ENCODE results near the gene FARS2.

DNA sequence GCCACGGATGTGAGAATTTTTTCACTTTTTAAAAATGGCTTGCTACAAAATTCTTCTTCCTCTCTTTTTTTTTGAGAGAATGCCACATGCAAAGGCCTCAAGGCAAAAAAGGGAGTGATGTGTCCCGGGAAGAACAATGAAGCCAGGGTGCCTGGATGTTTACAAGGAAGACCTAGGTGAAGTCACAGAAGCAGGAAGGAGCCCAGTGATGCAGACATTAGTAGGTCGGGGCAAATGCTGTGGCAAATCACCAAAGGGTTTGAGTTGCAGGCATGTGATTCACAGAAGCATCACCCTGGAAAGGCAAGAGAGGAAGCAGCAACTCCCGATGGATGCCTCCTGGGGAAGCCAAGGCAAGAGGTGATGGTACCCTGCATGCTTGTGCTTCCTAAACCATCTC is 46.8 kb downstream of the FARS2 start:
- no peak for TF ChIP-seq ELF1 (CRISPR knock-in tag; IDR thresholded peaks at IDR 0.05)
- TF ChIP-seq, protein P1, sequence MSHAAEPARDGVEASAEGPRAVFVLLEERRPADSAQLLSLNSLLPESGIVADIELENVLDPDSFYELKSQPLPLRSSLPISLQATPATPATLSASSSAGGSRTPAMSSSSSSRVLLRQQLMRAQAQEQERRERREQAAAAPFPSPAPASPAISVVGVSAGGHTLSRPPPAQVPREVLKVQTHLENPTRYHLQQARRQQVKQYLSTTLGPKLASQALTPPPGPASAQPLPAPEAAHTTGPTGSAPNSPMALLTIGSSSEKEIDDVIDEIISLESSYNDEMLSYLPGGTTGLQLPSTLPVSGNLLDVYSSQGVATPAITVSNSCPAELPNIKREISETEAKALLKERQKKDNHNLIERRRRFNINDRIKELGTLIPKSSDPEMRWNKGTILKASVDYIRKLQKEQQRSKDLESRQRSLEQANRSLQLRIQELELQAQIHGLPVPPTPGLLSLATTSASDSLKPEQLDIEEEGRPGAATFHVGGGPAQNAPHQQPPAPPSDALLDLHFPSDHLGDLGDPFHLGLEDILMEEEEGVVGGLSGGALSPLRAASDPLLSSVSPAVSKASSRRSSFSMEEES (CRISPR knock-in tag; IDR thresholded peaks at IDR 0.05), result no peak
- TF ChIP-seq PHF8 (CRISPR knock-in tag; IDR thresholded peaks at IDR 0.05), result no peak
- no peak for TF ChIP-seq POLR2A (IDR thresholded peaks at IDR 0.05; ENCODE audit: insufficient read depth in 1 of 2, low read depth in 2 of 2, low read length in 2 of 2)
- TF ChIP-seq YY1 (IDR thresholded peaks at IDR 0.05; ENCODE audit: insufficient read depth, insufficient replicate concordance, low read depth, low read length), result no peak
- no peak for TF ChIP-seq POLR2G (IDR thresholded peaks at IDR 0.05; ENCODE audit: low read depth, low read length)
- TF ChIP-seq FIP1L1 (IDR thresholded peaks at IDR 0.05; ENCODE audit: borderline replicate concordance, insufficient read depth, low read depth, low read length), result no peak
- TF ChIP-seq U2AF2 (IDR thresholded peaks at IDR 0.05; ENCODE audit: low read depth, low read length), result no peak
- TF ChIP-seq, protein P2, sequence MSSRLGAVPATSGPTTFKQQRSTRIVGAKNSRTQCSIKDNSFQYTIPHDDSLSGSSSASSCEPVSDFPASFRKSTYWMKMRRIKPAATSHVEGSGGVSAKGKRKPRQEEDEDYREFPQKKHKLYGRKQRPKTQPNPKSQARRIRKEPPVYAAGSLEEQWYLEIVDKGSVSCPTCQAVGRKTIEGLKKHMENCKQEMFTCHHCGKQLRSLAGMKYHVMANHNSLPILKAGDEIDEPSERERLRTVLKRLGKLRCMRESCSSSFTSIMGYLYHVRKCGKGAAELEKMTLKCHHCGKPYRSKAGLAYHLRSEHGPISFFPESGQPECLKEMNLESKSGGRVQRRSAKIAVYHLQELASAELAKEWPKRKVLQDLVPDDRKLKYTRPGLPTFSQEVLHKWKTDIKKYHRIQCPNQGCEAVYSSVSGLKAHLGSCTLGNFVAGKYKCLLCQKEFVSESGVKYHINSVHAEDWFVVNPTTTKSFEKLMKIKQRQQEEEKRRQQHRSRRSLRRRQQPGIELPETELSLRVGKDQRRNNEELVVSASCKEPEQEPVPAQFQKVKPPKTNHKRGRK (CRISPR knock-in tag; IDR thresholded peaks at IDR 0.05), result no peak
- TF ChIP-seq, protein P3, sequence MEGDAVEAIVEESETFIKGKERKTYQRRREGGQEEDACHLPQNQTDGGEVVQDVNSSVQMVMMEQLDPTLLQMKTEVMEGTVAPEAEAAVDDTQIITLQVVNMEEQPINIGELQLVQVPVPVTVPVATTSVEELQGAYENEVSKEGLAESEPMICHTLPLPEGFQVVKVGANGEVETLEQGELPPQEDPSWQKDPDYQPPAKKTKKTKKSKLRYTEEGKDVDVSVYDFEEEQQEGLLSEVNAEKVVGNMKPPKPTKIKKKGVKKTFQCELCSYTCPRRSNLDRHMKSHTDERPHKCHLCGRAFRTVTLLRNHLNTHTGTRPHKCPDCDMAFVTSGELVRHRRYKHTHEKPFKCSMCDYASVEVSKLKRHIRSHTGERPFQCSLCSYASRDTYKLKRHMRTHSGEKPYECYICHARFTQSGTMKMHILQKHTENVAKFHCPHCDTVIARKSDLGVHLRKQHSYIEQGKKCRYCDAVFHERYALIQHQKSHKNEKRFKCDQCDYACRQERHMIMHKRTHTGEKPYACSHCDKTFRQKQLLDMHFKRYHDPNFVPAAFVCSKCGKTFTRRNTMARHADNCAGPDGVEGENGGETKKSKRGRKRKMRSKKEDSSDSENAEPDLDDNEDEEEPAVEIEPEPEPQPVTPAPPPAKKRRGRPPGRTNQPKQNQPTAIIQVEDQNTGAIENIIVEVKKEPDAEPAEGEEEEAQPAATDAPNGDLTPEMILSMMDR (CRISPR knock-in tag; IDR thresholded peaks at IDR 0.05), result no peak
- TF ChIP-seq EP300 (IDR thresholded peaks at IDR 0.05; ENCODE audit: low read depth in 2 of 2, low read length in 2 of 2), result no peak
- no peak for TF ChIP-seq EP300 (CRISPR knock-in tag; IDR thresholded peaks at IDR 0.05; ENCODE audit: borderline replicate concordance)
- TF ChIP-seq HNRNPUL1 (IDR thresholded peaks at IDR 0.05; ENCODE audit: low read depth, low read length), result no peak
- TF ChIP-seq, protein P4, sequence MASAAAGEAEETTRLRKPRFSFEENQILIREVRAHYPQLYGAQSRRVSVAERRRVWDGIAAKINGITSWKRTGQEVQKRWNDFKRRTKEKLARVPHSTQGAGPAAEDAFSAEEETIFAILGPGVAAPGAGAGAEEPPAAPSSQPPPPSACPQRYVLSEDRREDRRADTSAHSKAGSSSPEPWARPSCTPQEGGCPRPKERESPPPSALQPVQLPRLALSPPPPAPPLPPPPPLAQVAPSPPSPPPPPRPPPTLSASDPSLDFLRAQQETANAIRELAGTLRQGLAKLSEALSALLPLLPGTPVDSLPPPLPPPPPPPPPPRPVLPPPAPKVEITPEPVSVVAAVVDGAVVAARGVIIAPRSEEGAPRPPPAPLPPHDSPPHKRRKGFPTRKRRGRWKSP (CRISPR knock-in tag; IDR thresholded peaks at IDR 0.05), result no peak
- TF ChIP-seq ZNF253 (CRISPR knock-in tag; IDR thresholded peaks at IDR 0.05; ENCODE audit: borderline replicate concordance), result no peak

Data from HepG2 (cell line).